H1 (cell line): Measurements from ENCODE around the gene PGK1. TPM values are rescaled to one million over a fixed set of nuclear protein-coding genes. Genes with fewer than 3 reads are reported as not detected.

Experiments
- CTCF ChIA-PET: fragments of 300-600 bp; sonication (Branson Sonifier 250); formaldehyde crosslinking; loops from one replicate; lab custom pipeline; 2021; ENCODE audit not compliant: partially characterized antibody; lab: Charles Lee
- POLR2A ChIA-PET: fragments of 300-600 bp; sonication (Branson Sonifier 250); formaldehyde crosslinking; loops from one replicate; lab custom pipeline; 2021; ENCODE audit warnings: inconsistent platforms; ENCODE audit not compliant: partially characterized antibody; lab: Charles Lee
- DNase-seq, 2 experiments: peaks; one replicate each; pipeline versions ENCODE4 v3.0.0 to v3.0.0-alpha.2; 2010 to 2022; ENCODE audit warnings: low spot score in 2 of 2, low read depth in 1 of 2, mixed read lengths in 1 of 2
- FAIRE-seq: peaks from 2 replicates; lab custom pipeline; 2011; peaks lifted over from hg19 to GRCh38; lab: Jason Lieb, UNC
- H2AFZ ChIP-seq: 2 replicates; pipeline ENCODE4 v1.8.1; 2012; ENCODE audit warnings: low read length, inconsistent platforms
- H2AK5ac ChIP-seq: 2 replicates; pipeline ENCODE4 v1.6.1; 2013; ENCODE audit warnings: low read depth, low read length
- H2BK120ac ChIP-seq: replicated peaks from 2 replicates; pipeline ENCODE3; 2013; ENCODE audit warnings: low read depth, low read length, inconsistent platforms
- H2BK12ac ChIP-seq: 2 replicates; pipeline ENCODE4 v1.6.1; 2013; ENCODE audit warnings: low read depth, low read length
- H2BK15ac ChIP-seq: 2 replicates; pipeline ENCODE4 v1.6.1; 2013; ENCODE audit warnings: low read length
- H2BK20ac ChIP-seq: 2 replicates; pipeline ENCODE4 v1.6.1; 2013; ENCODE audit warnings: low read length
- H2BK5ac ChIP-seq: 2 replicates; pipeline ENCODE4 v1.6.1; 2013; ENCODE audit warnings: low read depth, low read length
- H3K14ac ChIP-seq: 2 replicates; pipeline ENCODE4 v1.6.1; 2013; ENCODE audit warnings: inconsistent platforms; ENCODE audit not compliant: insufficient read length
- H3K18ac ChIP-seq: 2 replicates; pipeline ENCODE4 v1.6.1; 2013; ENCODE audit warnings: low read length; ENCODE audit errors: extremely low read depth
- H3K23ac ChIP-seq: 2 replicates; pipeline ENCODE4 v1.6.1; 2013; ENCODE audit warnings: inconsistent platforms; ENCODE audit not compliant: insufficient read length
- H3K23me2 ChIP-seq: 2 replicates; pipeline ENCODE4 v1.6.1; 2013; ENCODE audit warnings: low read depth, low read length
- H3K27ac ChIP-seq: 2 replicates; pipeline ENCODE4 v1.6.1; 2011; ENCODE audit warnings: low read depth, low read length, inconsistent platforms
- H3K27me3 ChIP-seq, 4 experiments: replicated peaks in 1 of 4; 1 replicate in 1 of 4; 2 replicates in 3 of 4; pipeline versions ENCODE4 v1.6.1 to v1.8.1; 2011 to 2013; ENCODE audit warnings: low read length in 3 of 4, mild to moderate bottlenecking in 3 of 4, inconsistent platforms in 2 of 4, mixed read lengths in 2 of 4, moderate library complexity in 1 of 4; ENCODE audit not compliant: control insufficient read depth in 3 of 4, insufficient read depth in 3 of 4; ENCODE audit errors: extremely low read depth in 1 of 4
- H3K36me3 ChIP-seq, 4 experiments: 2 replicates each; pipeline versions ENCODE4 v1.6.1 to v1.8.1; 2011 to 2013; ENCODE audit warnings: mild to moderate bottlenecking in 4 of 4, low read length in 3 of 4, moderate library complexity in 2 of 4, control low read depth in 1 of 4, inconsistent platforms in 1 of 4; ENCODE audit not compliant: insufficient read depth in 4 of 4, control insufficient read depth in 2 of 4
- H3K4ac ChIP-seq: replicated peaks from 2 replicates; pipeline ENCODE3; 2013; ENCODE audit warnings: low read length, low read depth, mixed read lengths, inconsistent platforms; ENCODE audit not compliant: insufficient read length
- H3K4me1 ChIP-seq, 4 experiments: replicated peaks in 1 of 4; 1 replicate in 1 of 4; 2 replicates in 3 of 4; pipeline versions ENCODE4 v1.6.1 to v1.8.1; 2011 to 2013; ENCODE audit warnings: low read length in 3 of 4, inconsistent platforms in 2 of 4, mixed read lengths in 1 of 4; ENCODE audit not compliant: insufficient read depth in 4 of 4, control insufficient read depth in 3 of 4
- H3K4me2 ChIP-seq, 2 experiments: 2 replicates each; pipeline versions ENCODE4 v1.6.1 to v1.8.1; 2011 to 2013; ENCODE audit warnings: low read depth in 2 of 2, low read length in 2 of 2, control low read depth in 1 of 2, inconsistent platforms in 1 of 2, mild to moderate bottlenecking in 1 of 2; ENCODE audit not compliant: insufficient read depth in 1 of 2
- H3K4me3 ChIP-seq, 4 experiments: fragments of 200-600, 300-600 bp in 1 of 4; sonication (generic), shearing (Covaris generic), sonication (Bioruptor Twin) in 1 of 4; 2 replicates each; pipeline versions ENCODE4 v1.5.1 to v1.8.1; 2011 to 2016; ENCODE audit warnings: low read length in 4 of 4, low read depth in 3 of 4, control low read depth in 2 of 4, inconsistent platforms in 2 of 4, mild to moderate bottlenecking in 2 of 4, mixed read lengths in 1 of 4, moderate library complexity in 1 of 4; ENCODE audit not compliant: insufficient read depth in 2 of 4; ENCODE audit errors: extremely low read depth in 1 of 4
- H3K56ac ChIP-seq: replicated peaks from 2 replicates; pipeline ENCODE3; 2013; ENCODE audit warnings: low read depth, mild to moderate bottlenecking, mixed read lengths, low read length, inconsistent platforms; ENCODE audit not compliant: insufficient read length
- H3K79me1 ChIP-seq: 2 replicates; pipeline ENCODE4 v1.6.1; 2013; ENCODE audit warnings: low read depth, low read length, control low read depth
- H3K79me2 ChIP-seq, 2 experiments: 2 replicates each; pipeline versions ENCODE4 v1.6.1 to v1.8.1; 2012 to 2013; ENCODE audit warnings: low read length in 2 of 2, mild to moderate bottlenecking in 2 of 2, inconsistent platforms in 1 of 2; ENCODE audit not compliant: insufficient read depth in 2 of 2, control insufficient read depth in 1 of 2
- H3K9ac ChIP-seq, 4 experiments: replicated peaks in 1 of 4; 1 replicate in 1 of 4; 2 replicates in 3 of 4; pipeline versions ENCODE4 v1.6.1 to v1.8.1; 2011 to 2013; ENCODE audit warnings: low read depth in 3 of 4, low read length in 3 of 4, control low read depth in 2 of 4, mild to moderate bottlenecking in 2 of 4, moderate library complexity in 2 of 4, inconsistent platforms in 1 of 4; ENCODE audit errors: extremely low read depth in 1 of 4
- H3K9me3 ChIP-seq, 2 experiments: 2 replicates each; pipeline versions ENCODE4 v1.6.1 to v1.8.1; 2012 to 2013; ENCODE audit warnings: mild to moderate bottlenecking in 2 of 2, moderate library complexity in 2 of 2, control low read depth in 1 of 2, inconsistent platforms in 1 of 2, low read depth in 1 of 2, low read length in 1 of 2, mixed read lengths in 1 of 2; ENCODE audit not compliant: insufficient read depth in 2 of 2
- H4K20me1 ChIP-seq, 2 experiments: replicated peaks in 1 of 2; 2 replicates each; pipeline versions ENCODE3 to v1.8.1; 2011 to 2013; ENCODE audit warnings: inconsistent platforms in 2 of 2, low read length in 2 of 2, mild to moderate bottlenecking in 1 of 2; ENCODE audit not compliant: insufficient read depth in 2 of 2, control insufficient read depth in 1 of 2
- H4K5ac ChIP-seq: 2 replicates; pipeline ENCODE4 v1.6.1; 2013; ENCODE audit warnings: low read length, low read depth, mixed read lengths, inconsistent platforms; ENCODE audit not compliant: insufficient read length
- H4K8ac ChIP-seq: 2 replicates; pipeline ENCODE4 v1.8.0; 2013; ENCODE audit warnings: mild to moderate bottlenecking, moderate library complexity, low read length, inconsistent platforms; ENCODE audit not compliant: insufficient read depth; ENCODE audit errors: extremely low read depth
- H4K91ac ChIP-seq: replicated peaks from 2 replicates; pipeline ENCODE3; 2013; ENCODE audit warnings: low read length, mixed read lengths, inconsistent platforms; ENCODE audit not compliant: insufficient read length
- CHD2 ChIP-seq: IDR thresholded peaks from 2 replicates; pipeline ENCODE4 v1.6.1; 2012; ENCODE audit warnings: low read length, improper control_type of control experiment
- HDAC2 ChIP-seq, 2 experiments: fragments of 300-600 bp in 1 of 2; sonication (generic) in 1 of 2; IDR thresholded peaks; 2 replicates each; pipeline ENCODE4 v1.6.1; 2011 to 2012; ENCODE audit warnings: low read depth in 2 of 2, low read length in 2 of 2, mild to moderate bottlenecking in 2 of 2, moderate library complexity in 2 of 2, borderline replicate concordance in 1 of 2, inconsistent platforms in 1 of 2
- POLR2A ChIP-seq, 2 experiments: IDR thresholded peaks; 1 replicate in 1 of 2; 2 replicates in 1 of 2; pipeline ENCODE4 v1.6.1; 2011; ENCODE audit warnings: low read depth in 2 of 2, low read length in 2 of 2, mild to moderate bottlenecking in 2 of 2; ENCODE audit errors: control extremely low read depth in 1 of 2
- polyA plus RNA-seq, 7 experiments: library from polyadenylated mRNA; depleted of rRNA in 3 of 7; stranded (reverse) in 5 of 7; unstranded in 2 of 7; fragments of >200 nt in 5 of 7; fragments of 200-250 nt in 2 of 7; gene quantifications; 1 replicate in 5 of 7; 2 replicates in 1 of 7; 4 replicates in 1 of 7; pipeline versions ENCODE4 v1.2.1 to v1.2.3, GENCODE V29; 2011 to 2013; ENCODE audit warnings: missing spikeins in 2 of 7, mixed read lengths in 2 of 7
- total RNA-seq: library from RNA; stranded (reverse); fragmentation: NEBNext Ultra II Directional; extraction: Animal tissue kit (Norgen Biotek cat#: 25700); gene quantifications from 2 replicates; pipeline ENCODE4 v1.2.1, GENCODE V29; 2021

The PGK1 gene
- total and polyA plus RNA-seq, 2 of the 8 experiments (the other 6 are each of a cell fraction or from before 2014, with no cell fraction given) = 328 to 427 TPM

DNA sequence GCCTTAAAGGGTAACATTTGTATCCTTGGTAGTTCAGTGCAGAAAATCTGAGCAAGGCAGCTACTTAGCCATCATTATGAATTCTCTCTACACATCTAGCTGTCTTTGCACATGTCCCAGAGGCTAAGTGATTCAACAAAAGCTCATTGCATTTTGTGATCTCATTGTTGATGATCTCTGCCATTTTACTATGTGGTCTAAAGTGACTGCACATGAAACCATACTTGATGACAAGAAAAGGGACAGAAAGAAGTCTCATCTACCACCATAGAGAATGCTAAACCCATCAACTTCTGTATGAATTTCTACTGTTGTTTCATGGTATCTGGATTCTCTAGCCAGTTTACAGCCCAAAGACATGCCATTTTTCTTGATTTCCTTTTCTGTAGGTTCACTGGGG lies 5.9 kb upstream of the PGK1 start:
- CTCF ChIA-PET = no interaction called here
- no peak for DNase-seq
- no peak overlapping the region for H2BK15ac ChIP-seq
- no peak overlapping the region for H4K8ac ChIP-seq
- no peak overlapping the region for H3K56ac ChIP-seq
- H2BK12ac ChIP-seq = no peak overlapping the region
- no peak overlapping the region for H3K14ac ChIP-seq
- no peaks in the 10 kb centered on the region for H3K27me3 ChIP-seq
- H3K79me1 ChIP-seq = no peaks in the 10 kb centered on the region
- H3K79me2 ChIP-seq = no peaks in the 10 kb centered on the region
- H3K4me3 ChIP-seq = no peak overlapping the region
- H2AK5ac ChIP-seq = no peak overlapping the region
- no peak overlapping the region for H3K18ac ChIP-seq
- no peak overlapping the region for H3K23ac ChIP-seq
- no peaks in the 10 kb centered on the region for H4K20me1 ChIP-seq
- no peak overlapping the region for H4K91ac ChIP-seq
- no peak overlapping the region for H2BK5ac ChIP-seq
- H3K9ac ChIP-seq = no peak overlapping the region
- H2BK120ac ChIP-seq = no peak overlapping the region
- no peak overlapping the region for H3K4ac ChIP-seq
- no peak overlapping the region for H2BK20ac ChIP-seq
- H3K4me1 ChIP-seq = no peaks in the 10 kb centered on the region
- no peak for FAIRE-seq
- POLR2A ChIA-PET = no interaction called here
- H3K27ac ChIP-seq = no peak overlapping the region
- no peak overlapping the region for H3K4me2 ChIP-seq
- no peaks in the 10 kb centered on the region for H3K23me2 ChIP-seq
- no peak overlapping the region for H2AFZ ChIP-seq
- no peaks in the 10 kb centered on the region for H3K36me3 ChIP-seq
- H3K9me3 ChIP-seq = no peaks in the 10 kb centered on the region
- H4K5ac ChIP-seq = no peak overlapping the region
- no peak for TF ChIP-seq POLR2A (IDR thresholded peaks at IDR 0.05; ENCODE audit: control extremely low read depth in 1 of 2, low read depth in 2 of 2, low read length in 2 of 2)
- TF ChIP-seq CHD2 = no peak
- no peak for TF ChIP-seq HDAC2 (IDR thresholded peaks at IDR 0.05; ENCODE audit: borderline replicate concordance in 1 of 2, low read depth in 2 of 2, low read length in 2 of 2)
